Loucy (cell line): ENCODE results near the gene HADH.

Source experiments
- H2AFZ ChIP-seq: fragments of 200-600 bp; sonication (generic); 2 replicates; pipeline ENCODE4 v1.6.0; 2016; ENCODE audit warnings: antibody characterized with exemption, mild to moderate bottlenecking, low read length, moderate library complexity
- H3F3A ChIP-seq: fragments of 200-600 bp; 2 replicates; pipeline ENCODE4 v1.6.0; 2016; ENCODE audit warnings: antibody characterized with exemption, low read depth, mild to moderate bottlenecking
- H3K27me3 ChIP-seq: fragments of 200-600 bp; sonication (generic); 2 replicates; pipeline ENCODE4 v1.6.1; 2014; ENCODE audit warnings: low read length, mild to moderate bottlenecking; ENCODE audit not compliant: insufficient read depth, poor library complexity, severe bottlenecking
- H3K36me3 ChIP-seq: fragments of 200-600 bp; sonication (generic); 2 replicates; pipeline ENCODE4 v1.6.1; 2016; ENCODE audit warnings: low read length; ENCODE audit not compliant: insufficient read depth
- H3K4me1 ChIP-seq: fragments of 200-600 bp; sonication (generic); 2 replicates; pipeline ENCODE4 v1.5.1; 2014; ENCODE audit warnings: low read length, mild to moderate bottlenecking; ENCODE audit not compliant: insufficient read depth, poor library complexity, severe bottlenecking
- H3K4me2 ChIP-seq: fragments of 200-600 bp; sonication (generic); 2 replicates; pipeline ENCODE4 v1.6.0; 2014; ENCODE audit warnings: antibody characterized with exemption, low read length, low read depth, mild to moderate bottlenecking; ENCODE audit not compliant: poor library complexity, severe bottlenecking
- H3K4me3 ChIP-seq: fragments of 200-600 bp; sonication (generic); 2 replicates; pipeline ENCODE4 v1.5.1; 2014; ENCODE audit warnings: low read length, mild to moderate bottlenecking, mixed read lengths; ENCODE audit not compliant: poor library complexity, severe bottlenecking
- H3K79me2 ChIP-seq: fragments of 200-600 bp; sonication (generic); 2 replicates; pipeline ENCODE4 v1.6.1; 2014; ENCODE audit warnings: low read length; ENCODE audit not compliant: insufficient read depth
- H3K9ac ChIP-seq: fragments of 200-600 bp; sonication (generic); 2 replicates; pipeline ENCODE4 v1.6.0; 2014; ENCODE audit warnings: mild to moderate bottlenecking, low read depth, low read length, moderate library complexity; ENCODE audit not compliant: poor library complexity, severe bottlenecking
- H3K9me2 ChIP-seq: fragments of 200-600 bp; sonication (generic); replicated peaks from 2 replicates; pipeline ENCODE4 v1.6.1; 2016; ENCODE audit warnings: low read depth, low read length, mixed read lengths
- H3K9me3 ChIP-seq: fragments of 200-600 bp; sonication (generic); 2 replicates; pipeline ENCODE4 v1.6.1; 2014; ENCODE audit warnings: mild to moderate bottlenecking, antibody characterized with exemption, low read length, low read depth; ENCODE audit not compliant: insufficient read depth
- H4K20me1 ChIP-seq: fragments of 200-600 bp; sonication (generic); 2 replicates; pipeline ENCODE4 v1.6.0; 2014; ENCODE audit warnings: antibody characterized with exemption, low read length, mild to moderate bottlenecking; ENCODE audit not compliant: insufficient read depth, poor library complexity, severe bottlenecking
- EZH2phosphoT487 ChIP-seq: fragments of 200-600 bp; IDR thresholded peaks from 2 replicates; pipeline ENCODE4 v1.6.1; 2018; ENCODE audit warnings: antibody characterized with exemption, mild to moderate bottlenecking, moderate library complexity, borderline replicate concordance
- TF ChIP-seq, protein P1 (sequence below): fragments of 200-600 bp; sonication (generic); conservative IDR thresholded peaks from 2 replicates; pipeline ENCODE4 v1.5.1; 2014; ENCODE audit warnings: mild to moderate bottlenecking, antibody characterized with exemption, low read length

Gene HADH

GRCh38 chr4:108054025-108054638, 64.4 kb downstream of the HADH start:
- Histone ChIP-seq H3K9me3 (no peaks in the 10 kb centered on the region), H3K9me2 (no peaks in the 10 kb centered on the region), H3K4me1 (no peaks in the 10 kb centered on the region), H3K27me3 (no peaks in the 10 kb centered on the region), H4K20me1 (peaks cover 5% of the 10 kb centered on the region), H3K4me2 (no peak overlapping the region), H2AFZ (no peak overlapping the region), H3F3A (no peaks in the 10 kb centered on the region), H3K79me2 (peaks cover 3% of the 10 kb centered on the region; the same call in 1 of the 2 replicates), H3K9ac (no peak overlapping the region), H3K36me3 (peaks cover 93% of the 10 kb centered on the region), H3K4me3 (no peak overlapping the region)
- TF ChIP-seq EZH2phosphoT487, result no peak
- TF ChIP-seq, protein P1, sequence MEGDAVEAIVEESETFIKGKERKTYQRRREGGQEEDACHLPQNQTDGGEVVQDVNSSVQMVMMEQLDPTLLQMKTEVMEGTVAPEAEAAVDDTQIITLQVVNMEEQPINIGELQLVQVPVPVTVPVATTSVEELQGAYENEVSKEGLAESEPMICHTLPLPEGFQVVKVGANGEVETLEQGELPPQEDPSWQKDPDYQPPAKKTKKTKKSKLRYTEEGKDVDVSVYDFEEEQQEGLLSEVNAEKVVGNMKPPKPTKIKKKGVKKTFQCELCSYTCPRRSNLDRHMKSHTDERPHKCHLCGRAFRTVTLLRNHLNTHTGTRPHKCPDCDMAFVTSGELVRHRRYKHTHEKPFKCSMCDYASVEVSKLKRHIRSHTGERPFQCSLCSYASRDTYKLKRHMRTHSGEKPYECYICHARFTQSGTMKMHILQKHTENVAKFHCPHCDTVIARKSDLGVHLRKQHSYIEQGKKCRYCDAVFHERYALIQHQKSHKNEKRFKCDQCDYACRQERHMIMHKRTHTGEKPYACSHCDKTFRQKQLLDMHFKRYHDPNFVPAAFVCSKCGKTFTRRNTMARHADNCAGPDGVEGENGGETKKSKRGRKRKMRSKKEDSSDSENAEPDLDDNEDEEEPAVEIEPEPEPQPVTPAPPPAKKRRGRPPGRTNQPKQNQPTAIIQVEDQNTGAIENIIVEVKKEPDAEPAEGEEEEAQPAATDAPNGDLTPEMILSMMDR, result no peak

- Histone ChIP-seq H3K9me3 (no peaks in the 10 kb centered on the region), H3K9me2 (no peaks in the 10 kb centered on the region), H3K4me3 (no peak overlapping the region), H3K27me3 (no peaks in the 10 kb centered on the region), H3K36me3 (peaks cover 95% of the 10 kb centered on the region), H4K20me1 (peaks cover 5% of the 10 kb centered on the region), H2AFZ (no peak overlapping the region), H3F3A (no peaks in the 10 kb centered on the region), H3K9ac (no peak overlapping the region), H3K79me2 (peaks cover 3% of the 10 kb centered on the region; the same call in 1 of the 2 replicates), H3K4me2 (no peak overlapping the region), H3K4me1 (no peaks in the 10 kb centered on the region)
- TF ChIP-seq, protein P1, result no peak
- no peak for TF ChIP-seq EZH2phosphoT487
Observed at GRCh38 chr4:108055787-108056186, 66.1 kb downstream of the HADH start.

DNA sequence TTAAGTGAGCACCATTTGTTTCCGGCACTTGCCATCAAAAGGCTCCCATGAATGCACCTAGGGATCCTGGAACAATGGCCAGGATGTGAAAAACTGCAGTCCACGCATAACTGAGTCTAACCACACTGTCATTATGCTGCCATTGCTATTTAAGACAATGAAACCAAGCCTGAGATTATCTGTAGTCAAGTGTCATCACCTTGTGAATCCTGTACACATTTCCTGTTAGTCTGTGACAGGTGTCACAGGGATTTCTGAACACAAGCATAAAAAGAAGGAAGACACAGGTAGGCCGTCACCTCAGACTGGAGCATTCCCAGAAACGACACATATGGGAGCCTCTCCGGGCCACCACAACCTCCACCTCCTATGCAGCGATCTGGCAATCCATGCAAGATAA, 66.7 kb downstream of the HADH start:
- no peaks in the 10 kb centered on the region for H3K9me3 ChIP-seq
- no peak overlapping the region for H3K9ac ChIP-seq
- H3K4me2 ChIP-seq, result no peak overlapping the region
- no peaks in the 10 kb centered on the region for H3F3A ChIP-seq
- peaks cover 4% of the 10 kb centered on the region for H4K20me1 ChIP-seq
- no peaks in the 10 kb centered on the region for H3K9me2 ChIP-seq
- no peaks in the 10 kb centered on the region for H3K27me3 ChIP-seq
- peaks cover 3% of the 10 kb centered on the region; the same call in 1 of the 2 replicates for H3K79me2 ChIP-seq
- TF ChIP-seq EZH2phosphoT487, result no peak
- TF ChIP-seq, protein P1, result no peak
- H2AFZ ChIP-seq, result no peak overlapping the region
- peaks cover 95% of the 10 kb centered on the region for H3K36me3 ChIP-seq
- no peak overlapping the region for H3K4me3 ChIP-seq
- H3K4me1 ChIP-seq, result no peaks in the 10 kb centered on the region
